CD4-positive, alpha-beta memory T cell (primary cell): ENCODE measurements around the gene OPRPN. TPM values are rescaled to one million over a fixed set of nuclear protein-coding genes. Genes with fewer than 3 reads are reported as not detected.

Experiments used
- CTCF ChIA-PET: fragments of 350-600 bp; sonication (Branson Sonifier 250); formaldehyde crosslinking; loops from one replicate; lab custom pipeline; 2021; ENCODE audit warnings: inconsistent platforms; ENCODE audit not compliant: partially characterized antibody; lab: Charles Lee
- POLR2A ChIA-PET: fragments of 350-600 bp; sonication (Branson Sonifier 250); formaldehyde crosslinking; loops from one replicate; lab custom pipeline; 2021; ENCODE audit not compliant: partially characterized antibody; lab: Charles Lee
- DNase-seq, 5 donors: peaks; one replicate each; pipeline versions ENCODE4 v3.0.0 to v3.0.0-alpha.2; 2020 to 2022; ENCODE audit warnings: mixed read lengths in 1 of 5
- H3K27ac ChIP-seq: one replicate; pipeline ENCODE4 v1.7.0; 2013; ENCODE audit warnings: low read depth, low read length
- H3K27me3 ChIP-seq: 2 replicates; pipeline ENCODE4 v1.7.0; 2013; ENCODE audit warnings: mild to moderate bottlenecking, low read length, moderate library complexity; ENCODE audit not compliant: insufficient read depth
- H3K36me3 ChIP-seq: 2 replicates; pipeline ENCODE4 v1.7.0; 2013; ENCODE audit warnings: mild to moderate bottlenecking, low read length, moderate library complexity; ENCODE audit not compliant: insufficient read depth
- H3K4me1 ChIP-seq: 2 replicates; pipeline ENCODE4 v1.7.0; 2013; ENCODE audit warnings: mild to moderate bottlenecking, low read length, moderate library complexity; ENCODE audit not compliant: insufficient read depth
- H3K4me3 ChIP-seq, 2 donors: one replicate each; pipeline ENCODE4 v1.7.0; 2013; ENCODE audit warnings: low read length in 2 of 2, mild to moderate bottlenecking in 1 of 2
- H3K9me3 ChIP-seq, 2 donors: one replicate each; pipeline ENCODE4 v1.7.0; 2013; ENCODE audit warnings: low read length in 2 of 2, control low read depth in 1 of 2; ENCODE audit not compliant: control insufficient read depth in 1 of 2
- H3K27ac Mint-ChIP-seq, 7 donors: one replicate each; pipeline ENCODE4 v1.8.0; 2020 to 2021; ENCODE audit warnings: mixed read lengths in 7 of 7, mild to moderate bottlenecking in 6 of 7, inconsistent platforms in 3 of 7, moderate library complexity in 3 of 7
- H3K27me3 Mint-ChIP-seq, 2 donors: one replicate each; pipeline ENCODE4 v1.8.0; 2020 to 2021; ENCODE audit warnings: mixed read lengths in 2 of 2
- H3K36me3 Mint-ChIP-seq, 2 donors: one replicate each; pipeline ENCODE4 v1.8.0; 2020 to 2021; ENCODE audit warnings: mixed read lengths in 2 of 2, inconsistent platforms in 1 of 2, mild to moderate bottlenecking in 1 of 2
- H3K4me1 Mint-ChIP-seq, 4 donors: one replicate each; pipeline ENCODE4 v1.8.0; 2020 to 2021; ENCODE audit warnings: mixed read lengths in 4 of 4, mild to moderate bottlenecking in 1 of 4
- H3K4me3 Mint-ChIP-seq, 8 donors: one replicate each; pipeline ENCODE4 v1.8.0; 2020 to 2021; ENCODE audit warnings: mixed read lengths in 8 of 8, mild to moderate bottlenecking in 7 of 8, moderate library complexity in 6 of 8, inconsistent platforms in 3 of 8
- H3K9me3 Mint-ChIP-seq, 8 donors: one replicate each; pipeline ENCODE4 v1.8.0; 2020 to 2021; ENCODE audit warnings: mixed read lengths in 8 of 8, mild to moderate bottlenecking in 5 of 8, inconsistent platforms in 3 of 8, moderate library complexity in 1 of 8
- intact Hi-C: fragments of 100-400 bp; cut with micrococcal nuclease; formaldehyde crosslinking; loops from one replicate; pipeline ENCODE4 v1.15.1; 2023
- polyA plus RNA-seq, 2 donors: library from polyadenylated mRNA; unstranded; fragments of 300-500 nt; fragmentation: Illumina TruSeq; gene quantifications; one replicate each; pipeline ENCODE4 v1.2.3, GENCODE V29; 2021
- total RNA-seq, 2 experiments: library from RNA; stranded (reverse); gene quantifications; one replicate each; pipeline ENCODE4 v1.2.3, GENCODE V29; 2021

Gene OPRPN
- total and polyA plus RNA-seq, 4 experiments from 2014 or later = not detected

GRCh38 chr4:70371987-70372386 is 25.8 kb upstream of the OPRPN start:
- Histone ChIP-seq H3K27me3 (no peaks in the 10 kb centered on the region), H3K9me3 (no peaks in the 10 kb centered on the region), H3K4me1 (no peaks in the 10 kb centered on the region), H3K27ac (no peak overlapping the region), H3K4me3 (no peak overlapping the region), H3K36me3 (no peaks in the 10 kb centered on the region)
- DNase-seq = no peak
- ChIA-PET CTCF (no interaction called here), POLR2A (no interaction called here)
- H3K36me3 Mint-ChIP-seq = no peaks in the 10 kb centered on the region
- peaks cover 0 to 9% (median 3%) of the 10 kb centered on the region in 8 donors for H3K9me3 Mint-ChIP-seq
- intact Hi-C loops = no loop called here
- H3K4me3 Mint-ChIP-seq = no peak overlapping the region
- no peak overlapping the region for H3K27ac Mint-ChIP-seq
- H3K4me1 Mint-ChIP-seq = no peaks in the 10 kb centered on the region
- no peaks in the 10 kb centered on the region for H3K27me3 Mint-ChIP-seq

- DNase-seq = no peak
- Histone ChIP-seq H3K9me3 (no peaks in the 10 kb centered on the region), H3K27me3 (no peaks in the 10 kb centered on the region), H3K4me3 (no peak overlapping the region), H3K36me3 (no peaks in the 10 kb centered on the region), H3K27ac (no peak overlapping the region), H3K4me1 (no peaks in the 10 kb centered on the region)
- Mint-ChIP-seq H3K9me3 (peaks cover 0 to 9% (median 3%) of the 10 kb centered on the region in 8 donors), H3K27ac (no peak overlapping the region), H3K4me1 (no peaks in the 10 kb centered on the region), H3K36me3 (no peaks in the 10 kb centered on the region), H3K4me3 (no peak overlapping the region), H3K27me3 (no peaks in the 10 kb centered on the region)
- POLR2A ChIA-PET = no interaction called here
- CTCF ChIA-PET = no interaction called here
- intact Hi-C loops = no loop called here
Observed at GRCh38 chr4:70372760-70373159, 25.0 kb upstream of the OPRPN start.

- Histone ChIP-seq H3K36me3 (no peaks in the 10 kb centered on the region), H3K9me3 (no peaks in the 10 kb centered on the region), H3K4me1 (no peaks in the 10 kb centered on the region), H3K27ac (no peak overlapping the region), H3K27me3 (no peaks in the 10 kb centered on the region), H3K4me3 (no peak overlapping the region)
- DNase-seq = no peak
- no peaks in the 10 kb centered on the region for H3K36me3 Mint-ChIP-seq
- H3K27ac Mint-ChIP-seq = no peak overlapping the region
- ChIA-PET CTCF (no interaction called here), POLR2A (no interaction called here)
- no peaks in the 10 kb centered on the region for H3K4me1 Mint-ChIP-seq
- H3K4me3 Mint-ChIP-seq = no peak overlapping the region
- H3K27me3 Mint-ChIP-seq = no peaks in the 10 kb centered on the region
- intact Hi-C loops = no loop called here
- H3K9me3 Mint-ChIP-seq = peaks cover 0 to 3% (median 0%) of the 10 kb centered on the region in 8 donors
Observed at GRCh38 chr4:70380578-70380977, 17.2 kb upstream of the OPRPN start.

- POLR2A ChIA-PET = no interaction called here
- Mint-ChIP-seq H3K36me3 (no peaks in the 10 kb centered on the region), H3K4me1 (no peaks in the 10 kb centered on the region), H3K27me3 (no peaks in the 10 kb centered on the region), H3K27ac (no peak within 1 kb of the TSS), H3K9me3 (peaks cover 0 to 2% (median 0%) of the 10 kb centered on the region in 8 donors), H3K4me3 (no peak within 1 kb of the TSS)
- H3K9me3 ChIP-seq = no peaks in the 10 kb centered on the region
- H3K4me3 ChIP-seq = no peak within 1 kb of the TSS
- CTCF ChIA-PET = no interaction called here
- no peaks in the 10 kb centered on the region for H3K4me1 ChIP-seq
- no peaks in the 10 kb centered on the region for H3K36me3 ChIP-seq
- H3K27ac ChIP-seq = no peak within 1 kb of the TSS
- DNase-seq = no peak
- intact Hi-C loops = no loop called here
- H3K27me3 ChIP-seq = no peaks in the 10 kb centered on the region
Observed at GRCh38 chr4:70382691-70383181, 15.0 kb upstream of the OPRPN start, which contains the start of gene SMR3B. Gene SMR3B (plus strand): TSS chr4:70383131. CDS start chr4:70384511, 1,380 bp downstream.

GRCh38 chr4:70392057-70392776 is 5.5 kb upstream of the OPRPN start:
- no peaks in the 10 kb centered on the region for H3K36me3 Mint-ChIP-seq

GRCh38 chr4:70399319-70399718 is 1.6 kb downstream of the OPRPN start:
- DNase-seq = no peak
- H3K36me3 ChIP-seq = no peaks in the 10 kb centered on the region
- H3K4me1 ChIP-seq = no peaks in the 10 kb centered on the region
- Mint-ChIP-seq H3K36me3 (no peaks in the 10 kb centered on the region), H3K27ac (no peak overlapping the region), H3K9me3 (peaks cover 0 to 2% (median 0%) of the 10 kb centered on the region in 8 donors), H3K4me3 (no peak overlapping the region), H3K27me3 (no peaks in the 10 kb centered on the region), H3K4me1 (no peaks in the 10 kb centered on the region)
- H3K27me3 ChIP-seq = no peaks in the 10 kb centered on the region
- no peak overlapping the region for H3K4me3 ChIP-seq
- ChIA-PET CTCF (no interaction called here), POLR2A (no interaction called here)
- H3K27ac ChIP-seq = no peak overlapping the region
- intact Hi-C loops = no loop called here
- H3K9me3 ChIP-seq = no peaks in the 10 kb centered on the region

More at GRCh38 chr4:70392057-70392776, 5.5 kb upstream of the OPRPN start:
- Histone ChIP-seq H3K36me3 (no peaks in the 10 kb centered on the region), H3K4me1 (no peaks in the 10 kb centered on the region), H3K27me3 (no peaks in the 10 kb centered on the region), H3K27ac (no peak overlapping the region), H3K4me3 (no peak overlapping the region), H3K9me3 (no peaks in the 10 kb centered on the region)
- intact Hi-C loops = no loop called here
- CTCF ChIA-PET = no interaction called here
- no peaks in the 10 kb centered on the region for H3K4me1 Mint-ChIP-seq
- no peak for DNase-seq
- no peak overlapping the region for H3K4me3 Mint-ChIP-seq
- peaks cover 0 to 4% (median 0%) of the 10 kb centered on the region in 8 donors for H3K9me3 Mint-ChIP-seq
- peaks cover 0 to 3% of the 10 kb centered on the region in 2 donors for H3K27me3 Mint-ChIP-seq
- POLR2A ChIA-PET = no interaction called here
- no peak overlapping the region for H3K27ac Mint-ChIP-seq

GRCh38 chr4:70402762-70403161 is 5.0 kb downstream of the OPRPN start:
- intact Hi-C loops = no loop called here
- H3K36me3 Mint-ChIP-seq = no peaks in the 10 kb centered on the region
- POLR2A ChIA-PET = no interaction called here
- Histone ChIP-seq H3K4me3 (no peak overlapping the region), H3K4me1 (no peaks in the 10 kb centered on the region), H3K27ac (no peak overlapping the region), H3K36me3 (no peaks in the 10 kb centered on the region), H3K27me3 (no peaks in the 10 kb centered on the region), H3K9me3 (no peaks in the 10 kb centered on the region)
- no peak overlapping the region for H3K27ac Mint-ChIP-seq
- no peaks in the 10 kb centered on the region for H3K4me1 Mint-ChIP-seq
- CTCF ChIA-PET = no interaction called here
- peaks cover 0 to 3% (median 0%) of the 10 kb centered on the region in 8 donors for H3K9me3 Mint-ChIP-seq
- H3K4me3 Mint-ChIP-seq = no peak overlapping the region
- no peak for DNase-seq
- H3K27me3 Mint-ChIP-seq = no peaks in the 10 kb centered on the region
